ENCODE measurements around the gene MSMB.

DNA sequence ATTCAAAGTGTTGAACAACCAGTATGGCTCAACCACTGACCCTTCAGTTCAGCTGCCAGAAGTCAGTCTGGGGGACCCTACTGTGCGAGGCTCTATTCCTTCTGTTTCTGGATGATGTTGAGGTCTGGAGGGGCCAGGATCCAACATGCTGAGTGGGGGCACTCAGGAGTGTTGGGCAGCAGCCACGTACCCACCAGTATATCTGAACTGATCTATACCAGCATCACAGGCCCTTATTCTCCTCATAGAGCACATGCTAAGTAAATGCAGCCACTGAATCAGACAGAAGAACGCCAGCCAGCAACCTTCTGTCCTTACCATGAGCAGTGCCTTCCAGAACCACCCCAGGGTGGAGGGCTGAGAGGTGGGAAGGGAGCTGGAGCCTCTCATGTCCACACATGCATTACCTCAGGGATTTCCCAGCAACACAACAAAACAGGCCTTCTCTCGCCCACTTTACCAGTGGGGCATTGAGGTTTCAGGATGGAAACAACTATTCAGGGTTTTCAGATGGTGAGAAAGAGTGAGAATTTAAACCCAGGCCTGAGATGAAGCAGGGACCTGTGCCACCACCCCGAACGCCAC lies 6.8 kb upstream of the MSMB start:
- TF ChIP-seq, protein P1, sequence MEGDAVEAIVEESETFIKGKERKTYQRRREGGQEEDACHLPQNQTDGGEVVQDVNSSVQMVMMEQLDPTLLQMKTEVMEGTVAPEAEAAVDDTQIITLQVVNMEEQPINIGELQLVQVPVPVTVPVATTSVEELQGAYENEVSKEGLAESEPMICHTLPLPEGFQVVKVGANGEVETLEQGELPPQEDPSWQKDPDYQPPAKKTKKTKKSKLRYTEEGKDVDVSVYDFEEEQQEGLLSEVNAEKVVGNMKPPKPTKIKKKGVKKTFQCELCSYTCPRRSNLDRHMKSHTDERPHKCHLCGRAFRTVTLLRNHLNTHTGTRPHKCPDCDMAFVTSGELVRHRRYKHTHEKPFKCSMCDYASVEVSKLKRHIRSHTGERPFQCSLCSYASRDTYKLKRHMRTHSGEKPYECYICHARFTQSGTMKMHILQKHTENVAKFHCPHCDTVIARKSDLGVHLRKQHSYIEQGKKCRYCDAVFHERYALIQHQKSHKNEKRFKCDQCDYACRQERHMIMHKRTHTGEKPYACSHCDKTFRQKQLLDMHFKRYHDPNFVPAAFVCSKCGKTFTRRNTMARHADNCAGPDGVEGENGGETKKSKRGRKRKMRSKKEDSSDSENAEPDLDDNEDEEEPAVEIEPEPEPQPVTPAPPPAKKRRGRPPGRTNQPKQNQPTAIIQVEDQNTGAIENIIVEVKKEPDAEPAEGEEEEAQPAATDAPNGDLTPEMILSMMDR (IDR thresholded peaks at IDR 0.05; ENCODE audit: low read length): no peak
- TF ChIP-seq EZH2 (optimal IDR thresholded peaks at IDR 0.05; ENCODE audit: low read depth, low read length): no peak
